ENCODE data around the gene CD274. TPM values are rescaled to one million over a fixed set of nuclear protein-coding genes. Genes with fewer than 3 reads are reported as not detected.
"Not testable (repeated sequence)": the region's sequence is repeated elsewhere in the genome, so short reads cannot be mapped to it uniquely, and the experiment has no call there.

The CD274 gene
- total RNA-seq, 1 donor from 2014 or later = 16.5 TPM

DNA sequence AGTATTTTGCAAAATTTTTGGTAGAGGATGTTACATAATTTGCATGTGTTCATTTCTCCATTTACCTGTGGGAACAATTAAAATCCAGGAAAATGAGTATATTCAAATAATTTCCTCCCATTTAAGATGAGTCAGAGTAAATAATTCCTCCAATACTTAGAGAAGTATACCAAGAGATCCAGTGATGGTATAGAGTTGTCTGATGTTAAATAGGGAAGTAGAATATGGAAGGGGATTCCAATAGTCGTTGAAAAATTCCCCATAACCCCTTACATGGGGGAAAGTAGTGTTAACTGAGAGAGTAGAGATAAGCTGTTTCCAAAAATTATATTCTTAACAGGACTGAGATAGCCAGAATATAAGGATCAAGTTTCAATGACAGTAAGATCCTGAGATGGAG lies 15.7 kb downstream of the CD274 start:
- TF ChIP-seq CTCF (IDR thresholded peaks at IDR 0.05) = no peak
- DNase-seq (no peak), ATAC-seq (no peak)
- Histone ChIP-seq H3K36me3 (peaks cover 62% of the 10 kb centered on the region), H3K9me3 (no peaks in the 10 kb centered on the region), H3K27me3 (ENCODE audit: low read depth) (no peaks in the 10 kb centered on the region), H3K27ac (no peak overlapping the region), H3K4me3 (no peak overlapping the region), H3K4me1 (no peaks in the 10 kb centered on the region)
- intact Hi-C loops (cut with DNase I) = no loop called here

DNA sequence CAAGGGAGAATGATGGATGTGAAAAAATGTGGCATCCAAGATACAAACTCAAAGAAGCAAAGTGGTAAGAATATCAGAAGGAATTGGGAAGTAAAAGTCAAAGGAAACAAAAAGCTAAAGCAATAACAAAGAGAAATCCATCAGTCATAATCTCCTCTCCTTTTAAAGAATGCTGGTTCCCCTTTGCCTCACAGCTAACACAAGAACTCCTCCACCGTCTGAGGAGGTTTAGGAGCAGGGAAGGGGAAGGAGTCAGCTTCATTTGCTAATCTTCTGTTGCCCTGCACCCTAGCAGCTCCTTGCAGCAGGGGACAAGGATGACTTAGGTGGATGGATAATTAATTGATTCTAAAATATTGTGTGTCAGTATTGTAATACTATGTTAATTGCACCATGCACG lies 16.4 kb downstream of the CD274 start:
- H3K9me3 ChIP-seq = no peaks in the 10 kb centered on the region
- intact Hi-C loops (cut with DNase I) = no loop called here
- no peaks in the 10 kb centered on the region for H3K4me1 ChIP-seq
- DNase-seq (no peak), ATAC-seq (no peak)
- TF ChIP-seq CTCF (IDR thresholded peaks at IDR 0.05) = no peak
- no peak overlapping the region for H3K4me3 ChIP-seq
- no peaks in the 10 kb centered on the region for H3K27me3 ChIP-seq (ENCODE audit: low read depth)
- peaks cover 62% of the 10 kb centered on the region for H3K36me3 ChIP-seq
- H3K27ac ChIP-seq = no peak overlapping the region

DNA sequence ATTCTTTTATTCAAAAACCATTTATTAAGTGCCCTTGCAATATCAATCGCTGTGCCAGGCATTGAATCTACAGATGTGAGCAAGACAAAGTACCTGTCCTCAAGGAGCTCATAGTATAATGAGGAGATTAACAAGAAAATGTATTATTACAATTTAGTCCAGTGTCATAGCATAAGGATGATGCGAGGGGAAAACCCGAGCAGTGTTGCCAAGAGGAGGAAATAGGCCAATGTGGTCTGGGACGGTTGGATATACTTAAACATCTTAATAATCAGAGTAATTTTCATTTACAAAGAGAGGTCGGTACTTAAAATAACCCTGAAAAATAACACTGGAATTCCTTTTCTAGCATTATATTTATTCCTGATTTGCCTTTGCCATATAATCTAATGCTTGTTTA lies 18.5 kb downstream of the CD274 start:
- intact Hi-C loops (cut with DNase I) = no loop called here
- no peak for ATAC-seq

DNA sequence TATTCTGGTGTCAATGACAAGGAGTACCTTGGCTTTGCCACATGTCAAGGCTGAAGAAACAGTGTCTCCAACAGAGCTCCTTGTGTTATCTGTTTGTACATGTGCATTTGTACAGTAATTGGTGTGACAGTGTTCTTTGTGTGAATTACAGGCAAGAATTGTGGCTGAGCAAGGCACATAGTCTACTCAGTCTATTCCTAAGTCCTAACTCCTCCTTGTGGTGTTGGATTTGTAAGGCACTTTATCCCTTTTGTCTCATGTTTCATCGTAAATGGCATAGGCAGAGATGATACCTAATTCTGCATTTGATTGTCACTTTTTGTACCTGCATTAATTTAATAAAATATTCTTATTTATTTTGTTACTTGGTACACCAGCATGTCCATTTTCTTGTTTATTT lies 19.8 kb downstream of the CD274 start:
- peaks cover 34% of the 10 kb centered on the region for H3K36me3 ChIP-seq

More for the DNA sequence above, 18.5 kb downstream of the CD274 start:
- Histone ChIP-seq H3K4me1 (no peaks in the 10 kb centered on the region), H3K27me3 (ENCODE audit: low read depth) (no peaks in the 10 kb centered on the region), H3K27ac (no peak overlapping the region), H3K9me3 (no peaks in the 10 kb centered on the region), H3K4me3 (no peak overlapping the region), H3K36me3 (peaks cover 46% of the 10 kb centered on the region)
- TF ChIP-seq CTCF (IDR thresholded peaks at IDR 0.05) = no peak
- no peak for DNase-seq

DNA sequence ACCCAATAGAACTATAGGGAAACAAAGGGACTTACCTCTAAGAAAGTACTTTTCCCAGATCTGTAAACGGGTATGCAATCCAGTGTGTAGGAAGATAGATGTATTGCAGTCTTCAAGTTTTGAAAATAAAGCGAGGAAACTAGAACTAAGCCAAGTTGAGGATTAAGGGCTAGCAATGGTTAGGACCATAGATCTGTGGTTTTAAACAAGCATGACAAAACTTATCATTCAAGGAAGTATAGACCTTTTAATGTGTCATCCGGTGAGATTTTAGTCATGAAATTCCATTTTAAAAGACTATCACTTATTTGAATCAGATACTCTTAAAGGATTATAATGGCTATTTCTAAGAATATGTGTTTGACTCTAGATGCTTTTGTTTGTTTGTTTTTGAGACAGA lies 20.5 kb downstream of the CD274 start:
- Histone ChIP-seq H3K27me3 (ENCODE audit: low read depth) (no peaks in the 10 kb centered on the region), H3K27ac (no peak overlapping the region), H3K4me3 (no peak overlapping the region), H3K36me3 (peaks cover 29% of the 10 kb centered on the region), H3K9me3 (no peaks in the 10 kb centered on the region), H3K4me1 (no peaks in the 10 kb centered on the region)
- no peak for DNase-seq
- ATAC-seq = no peak
- intact Hi-C loops (cut with DNase I) = no loop called here
- no peak for TF ChIP-seq CTCF (IDR thresholded peaks at IDR 0.05)

More for the DNA sequence above, 19.8 kb downstream of the CD274 start:
- no peak for TF ChIP-seq CTCF (IDR thresholded peaks at IDR 0.05)
- no peak overlapping the region for H3K4me3 ChIP-seq
- no peaks in the 10 kb centered on the region for H3K9me3 ChIP-seq
- no peaks in the 10 kb centered on the region for H3K27me3 ChIP-seq (ENCODE audit: low read depth)
- DNase-seq (no peak), ATAC-seq (no peak)
- no peak overlapping the region for H3K27ac ChIP-seq
- intact Hi-C loops (cut with DNase I) = no loop called here
- H3K4me1 ChIP-seq = no peaks in the 10 kb centered on the region

GRCh38 chr9:5475611-5476010 lies 25.3 kb downstream of the CD274 start:
- H3K4me3 ChIP-seq; DNase-seq; H3K4me1 ChIP-seq; H3K27ac ChIP-seq; H3K36me3 ChIP-seq; H3K27me3 ChIP-seq (ENCODE audit: low read depth); intact Hi-C loops (cut with DNase I); H3K9me3 ChIP-seq; ATAC-seq: not testable (repeated sequence)
